H1 (cell line): Measurements from ENCODE around the gene TBC1D22A. TPM values are rescaled to one million over a fixed set of nuclear protein-coding genes. Genes with fewer than 3 reads are reported as not detected.

ENCODE experiments used
- CTCF ChIA-PET: fragments of 300-600 bp; sonication (Branson Sonifier 250); formaldehyde crosslinking; loops from one replicate; lab custom pipeline; 2021; ENCODE audit not compliant: partially characterized antibody; lab: Charles Lee
- POLR2A ChIA-PET: fragments of 300-600 bp; sonication (Branson Sonifier 250); formaldehyde crosslinking; loops from one replicate; lab custom pipeline; 2021; ENCODE audit warnings: inconsistent platforms; ENCODE audit not compliant: partially characterized antibody; lab: Charles Lee
- DNase-seq, 2 experiments: peaks; one replicate each; pipeline versions ENCODE4 v3.0.0 to v3.0.0-alpha.2; 2010 to 2022; ENCODE audit warnings: low spot score in 2 of 2, low read depth in 1 of 2, mixed read lengths in 1 of 2
- FAIRE-seq: peaks from 2 replicates; lab custom pipeline; 2011; peaks lifted over from hg19 to GRCh38; lab: Jason Lieb, UNC
- H2AFZ ChIP-seq: 2 replicates; pipeline ENCODE4 v1.8.1; 2012; ENCODE audit warnings: low read length, inconsistent platforms
- H2AK5ac ChIP-seq: 2 replicates; pipeline ENCODE4 v1.6.1; 2013; ENCODE audit warnings: low read depth, low read length
- H2BK120ac ChIP-seq: replicated peaks from 2 replicates; pipeline ENCODE3; 2013; ENCODE audit warnings: low read depth, low read length, inconsistent platforms
- H2BK12ac ChIP-seq: 2 replicates; pipeline ENCODE4 v1.6.1; 2013; ENCODE audit warnings: low read depth, low read length
- H2BK15ac ChIP-seq: 2 replicates; pipeline ENCODE4 v1.6.1; 2013; ENCODE audit warnings: low read length
- H2BK20ac ChIP-seq: 2 replicates; pipeline ENCODE4 v1.6.1; 2013; ENCODE audit warnings: low read length
- H2BK5ac ChIP-seq: 2 replicates; pipeline ENCODE4 v1.6.1; 2013; ENCODE audit warnings: low read depth, low read length
- H3K14ac ChIP-seq: 2 replicates; pipeline ENCODE4 v1.6.1; 2013; ENCODE audit warnings: inconsistent platforms; ENCODE audit not compliant: insufficient read length
- H3K18ac ChIP-seq: 2 replicates; pipeline ENCODE4 v1.6.1; 2013; ENCODE audit warnings: low read length; ENCODE audit errors: extremely low read depth
- H3K23ac ChIP-seq: 2 replicates; pipeline ENCODE4 v1.6.1; 2013; ENCODE audit warnings: inconsistent platforms; ENCODE audit not compliant: insufficient read length
- H3K23me2 ChIP-seq: 2 replicates; pipeline ENCODE4 v1.6.1; 2013; ENCODE audit warnings: low read depth, low read length
- H3K27ac ChIP-seq: 2 replicates; pipeline ENCODE4 v1.6.1; 2011; ENCODE audit warnings: low read depth, low read length, inconsistent platforms
- H3K27me3 ChIP-seq, 4 experiments: replicated peaks in 1 of 4; 1 replicate in 1 of 4; 2 replicates in 3 of 4; pipeline versions ENCODE4 v1.6.1 to v1.8.1; 2011 to 2013; ENCODE audit warnings: low read length in 3 of 4, mild to moderate bottlenecking in 3 of 4, inconsistent platforms in 2 of 4, mixed read lengths in 2 of 4, moderate library complexity in 1 of 4; ENCODE audit not compliant: control insufficient read depth in 3 of 4, insufficient read depth in 3 of 4; ENCODE audit errors: extremely low read depth in 1 of 4
- H3K36me3 ChIP-seq, 4 experiments: 2 replicates each; pipeline versions ENCODE4 v1.6.1 to v1.8.1; 2011 to 2013; ENCODE audit warnings: mild to moderate bottlenecking in 4 of 4, low read length in 3 of 4, moderate library complexity in 2 of 4, control low read depth in 1 of 4, inconsistent platforms in 1 of 4; ENCODE audit not compliant: insufficient read depth in 4 of 4, control insufficient read depth in 2 of 4
- H3K4ac ChIP-seq: replicated peaks from 2 replicates; pipeline ENCODE3; 2013; ENCODE audit warnings: low read length, low read depth, mixed read lengths, inconsistent platforms; ENCODE audit not compliant: insufficient read length
- H3K4me1 ChIP-seq, 4 experiments: replicated peaks in 1 of 4; 1 replicate in 1 of 4; 2 replicates in 3 of 4; pipeline versions ENCODE4 v1.6.1 to v1.8.1; 2011 to 2013; ENCODE audit warnings: low read length in 3 of 4, inconsistent platforms in 2 of 4, mixed read lengths in 1 of 4; ENCODE audit not compliant: insufficient read depth in 4 of 4, control insufficient read depth in 3 of 4
- H3K4me2 ChIP-seq, 2 experiments: 2 replicates each; pipeline versions ENCODE4 v1.6.1 to v1.8.1; 2011 to 2013; ENCODE audit warnings: low read depth in 2 of 2, low read length in 2 of 2, control low read depth in 1 of 2, inconsistent platforms in 1 of 2, mild to moderate bottlenecking in 1 of 2; ENCODE audit not compliant: insufficient read depth in 1 of 2
- H3K4me3 ChIP-seq, 4 experiments: fragments of 200-600, 300-600 bp in 1 of 4; sonication (generic), shearing (Covaris generic), sonication (Bioruptor Twin) in 1 of 4; 2 replicates each; pipeline versions ENCODE4 v1.5.1 to v1.8.1; 2011 to 2016; ENCODE audit warnings: low read length in 4 of 4, low read depth in 3 of 4, control low read depth in 2 of 4, inconsistent platforms in 2 of 4, mild to moderate bottlenecking in 2 of 4, mixed read lengths in 1 of 4, moderate library complexity in 1 of 4; ENCODE audit not compliant: insufficient read depth in 2 of 4; ENCODE audit errors: extremely low read depth in 1 of 4
- H3K56ac ChIP-seq: replicated peaks from 2 replicates; pipeline ENCODE3; 2013; ENCODE audit warnings: low read depth, mild to moderate bottlenecking, mixed read lengths, low read length, inconsistent platforms; ENCODE audit not compliant: insufficient read length
- H3K79me1 ChIP-seq: 2 replicates; pipeline ENCODE4 v1.6.1; 2013; ENCODE audit warnings: low read depth, low read length, control low read depth
- H3K79me2 ChIP-seq, 2 experiments: 2 replicates each; pipeline versions ENCODE4 v1.6.1 to v1.8.1; 2012 to 2013; ENCODE audit warnings: low read length in 2 of 2, mild to moderate bottlenecking in 2 of 2, inconsistent platforms in 1 of 2; ENCODE audit not compliant: insufficient read depth in 2 of 2, control insufficient read depth in 1 of 2
- H3K9ac ChIP-seq, 4 experiments: replicated peaks in 1 of 4; 1 replicate in 1 of 4; 2 replicates in 3 of 4; pipeline versions ENCODE4 v1.6.1 to v1.8.1; 2011 to 2013; ENCODE audit warnings: low read depth in 3 of 4, low read length in 3 of 4, control low read depth in 2 of 4, mild to moderate bottlenecking in 2 of 4, moderate library complexity in 2 of 4, inconsistent platforms in 1 of 4; ENCODE audit errors: extremely low read depth in 1 of 4
- H3K9me3 ChIP-seq, 2 experiments: 2 replicates each; pipeline versions ENCODE4 v1.6.1 to v1.8.1; 2012 to 2013; ENCODE audit warnings: mild to moderate bottlenecking in 2 of 2, moderate library complexity in 2 of 2, control low read depth in 1 of 2, inconsistent platforms in 1 of 2, low read depth in 1 of 2, low read length in 1 of 2, mixed read lengths in 1 of 2; ENCODE audit not compliant: insufficient read depth in 2 of 2
- H4K20me1 ChIP-seq, 2 experiments: replicated peaks in 1 of 2; 2 replicates each; pipeline versions ENCODE3 to v1.8.1; 2011 to 2013; ENCODE audit warnings: inconsistent platforms in 2 of 2, low read length in 2 of 2, mild to moderate bottlenecking in 1 of 2; ENCODE audit not compliant: insufficient read depth in 2 of 2, control insufficient read depth in 1 of 2
- H4K5ac ChIP-seq: 2 replicates; pipeline ENCODE4 v1.6.1; 2013; ENCODE audit warnings: low read length, low read depth, mixed read lengths, inconsistent platforms; ENCODE audit not compliant: insufficient read length
- H4K8ac ChIP-seq: 2 replicates; pipeline ENCODE4 v1.8.0; 2013; ENCODE audit warnings: mild to moderate bottlenecking, moderate library complexity, low read length, inconsistent platforms; ENCODE audit not compliant: insufficient read depth; ENCODE audit errors: extremely low read depth
- H4K91ac ChIP-seq: replicated peaks from 2 replicates; pipeline ENCODE3; 2013; ENCODE audit warnings: low read length, mixed read lengths, inconsistent platforms; ENCODE audit not compliant: insufficient read length
- BCL11A ChIP-seq, 2 experiments: IDR thresholded peaks; one replicate each; pipeline ENCODE4 v1.6.1; 2011; ENCODE audit warnings: low read depth in 2 of 2, low read length in 2 of 2, mild to moderate bottlenecking in 2 of 2
- EZH2 ChIP-seq: fragments of 200-600 bp; sonication (generic); IDR thresholded peaks from 2 replicates; pipeline ENCODE4 v1.7.1; 2012; ENCODE audit warnings: low read depth, mild to moderate bottlenecking, moderate library complexity, low read length, inconsistent platforms; ENCODE audit not compliant: severe bottlenecking
- JUN ChIP-seq: IDR thresholded peaks from 2 replicates; pipeline ENCODE4 v1.6.1; 2011; ENCODE audit warnings: low read depth, mild to moderate bottlenecking, improper control_type of control experiment, low read length
- JUND ChIP-seq: IDR thresholded peaks from 2 replicates; pipeline ENCODE4 v1.6.1; 2011; ENCODE audit warnings: mild to moderate bottlenecking, improper control_type of control experiment, low read length
- KDM1A ChIP-seq: fragments of 200-600, 300-600 bp; sonication (generic); IDR thresholded peaks from 2 replicates; pipeline ENCODE4 v1.7.1; 2016; ENCODE audit warnings: mild to moderate bottlenecking, low read length, borderline replicate concordance
- NRF1 ChIP-seq: IDR thresholded peaks from 2 replicates; pipeline ENCODE4 v1.6.1; 2011; ENCODE audit warnings: mild to moderate bottlenecking, low read depth, low read length, improper control_type of control experiment
- RXRA ChIP-seq: IDR thresholded peaks from 2 replicates; pipeline ENCODE4 v1.6.1; 2011; ENCODE audit warnings: low read depth, mild to moderate bottlenecking, low read length, moderate library complexity; ENCODE audit not compliant: insufficient read depth
- WGBS, 2 experiments: shearing (Covaris generic) in 1 of 2; methylation state at CpG; one replicate each; pipeline versions ENCODE4 v1.1.6 to v1.1.7; 2013 to 2015; ENCODE audit warnings: low lambda C conversion rate in 2 of 2, mixed read lengths in 2 of 2, inconsistent platforms in 1 of 2, low coverage in 1 of 2, missing lambda C conversion rate in 1 of 2; ENCODE audit not compliant: insufficient replicate concordance in 2 of 2, insufficient coverage in 1 of 2, insufficient read length in 1 of 2; ENCODE audit errors: extremely low coverage in 1 of 2, missing lambda C conversion rate in 1 of 2; 5-methylcytosine and 5-hydroxymethylcytosine counted together
- polyA plus RNA-seq, 7 experiments: library from polyadenylated mRNA; depleted of rRNA in 3 of 7; stranded (reverse) in 5 of 7; unstranded in 2 of 7; fragments of >200 nt in 5 of 7; fragments of 200-250 nt in 2 of 7; gene quantifications; 1 replicate in 5 of 7; 2 replicates in 1 of 7; 4 replicates in 1 of 7; pipeline versions ENCODE4 v1.2.1 to v1.2.3, GENCODE V29; 2011 to 2013; ENCODE audit warnings: missing spikeins in 2 of 7, mixed read lengths in 2 of 7
- total RNA-seq: library from RNA; stranded (reverse); fragmentation: NEBNext Ultra II Directional; extraction: Animal tissue kit (Norgen Biotek cat#: 25700); gene quantifications from 2 replicates; pipeline ENCODE4 v1.2.1, GENCODE V29; 2021
- TF ChIP-seq, protein P1 (sequence below): IDR thresholded peaks from 2 replicates; pipeline ENCODE4 v1.6.1; 2011; ENCODE audit warnings: low read depth, mild to moderate bottlenecking, low read length; ENCODE audit not compliant: insufficient read depth

Gene TBC1D22A
- total and polyA plus RNA-seq, 2 of the 8 experiments (the other 6 are each of a cell fraction or from before 2014, with no cell fraction given), result 11.9 to 18.4 TPM

GRCh38 chr22:47056361-47056760 lies 293.9 kb downstream of the TBC1D22A start:
- H3K18ac ChIP-seq, result no peak overlapping the region
- no peaks in the 10 kb centered on the region; a peak in 1 of 8 replicates for H3K36me3 ChIP-seq
- H4K5ac ChIP-seq, result no peak overlapping the region
- H3K56ac ChIP-seq, result no peak overlapping the region
- no peak overlapping the region for H2BK15ac ChIP-seq
- H2AFZ ChIP-seq, result no peak overlapping the region
- WGBS, 2 experiments, result 85% methylated on average over 9 of the region's 9 CpGs; no CpG with 5 or more reads in 1 of the 2 experiments
- H2BK5ac ChIP-seq, result no peak overlapping the region
- H3K79me1 ChIP-seq, result no peaks in the 10 kb centered on the region
- no peak for FAIRE-seq
- H3K4me3 ChIP-seq, result no peak overlapping the region
- peaks cover 0 to 2% (median 2%) of the 10 kb centered on the region in 4 experiments; a peak in 3 of 7 replicates for H3K4me1 ChIP-seq
- no peak overlapping the region for H3K4me2 ChIP-seq
- no peaks in the 10 kb centered on the region for H3K79me2 ChIP-seq
- ChIA-PET POLR2A (no interaction called here), CTCF (interaction anchor here (0.6 to 1.6 kb wide), 3 partner anchors 9 to 98 kb away, joined by 3 to 4 read pairs (median 3); no protein-coding TSS in a partner anchor)
- no peak overlapping the region for H4K8ac ChIP-seq
- H2AK5ac ChIP-seq, result no peak overlapping the region
- no peak overlapping the region for H4K91ac ChIP-seq
- no peaks in the 10 kb centered on the region for H3K23me2 ChIP-seq
- H3K14ac ChIP-seq, result no peak overlapping the region
- no peak overlapping the region for H2BK120ac ChIP-seq
- H3K9ac ChIP-seq, result no peak overlapping the region
- no peak overlapping the region for H2BK12ac ChIP-seq
- H3K27ac ChIP-seq, result no peak overlapping the region
- no peaks in the 10 kb centered on the region for H3K9me3 ChIP-seq
- no peak overlapping the region for H3K4ac ChIP-seq
- TF ChIP-seq NRF1, result no peak
- TF ChIP-seq JUN, result no peak
- no peak for TF ChIP-seq RXRA
- TF ChIP-seq BCL11A (IDR thresholded peaks at IDR 0.05; ENCODE audit: low read depth in 2 of 2, low read length in 2 of 2), result no peak
- no peak for TF ChIP-seq EZH2
- no peak for TF ChIP-seq KDM1A
- TF ChIP-seq, protein P1, sequence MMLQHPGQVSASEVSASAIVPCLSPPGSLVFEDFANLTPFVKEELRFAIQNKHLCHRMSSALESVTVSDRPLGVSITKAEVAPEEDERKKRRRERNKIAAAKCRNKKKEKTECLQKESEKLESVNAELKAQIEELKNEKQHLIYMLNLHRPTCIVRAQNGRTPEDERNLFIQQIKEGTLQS, result no peak
- TF ChIP-seq JUND, result no peak
- no peak overlapping the region for H3K23ac ChIP-seq
- H3K27me3 ChIP-seq, result no peaks in the 10 kb centered on the region
- H4K20me1 ChIP-seq, result peaks cover 0 to 2% of the 10 kb centered on the region in 2 experiments
- no peak overlapping the region for H2BK20ac ChIP-seq
- no peak for DNase-seq
